Loucy (cell line): ENCODE measurements around the gene ABCB10.

Source experiments
- H2AFZ ChIP-seq: fragments of 200-600 bp; sonication (generic); 2 replicates; pipeline ENCODE4 v1.6.0; 2016; ENCODE audit warnings: antibody characterized with exemption, mild to moderate bottlenecking, low read length, moderate library complexity
- H3F3A ChIP-seq: fragments of 200-600 bp; 2 replicates; pipeline ENCODE4 v1.6.0; 2016; ENCODE audit warnings: antibody characterized with exemption, low read depth, mild to moderate bottlenecking
- H3K27me3 ChIP-seq: fragments of 200-600 bp; sonication (generic); 2 replicates; pipeline ENCODE4 v1.6.1; 2014; ENCODE audit warnings: low read length, mild to moderate bottlenecking; ENCODE audit not compliant: insufficient read depth, poor library complexity, severe bottlenecking
- H3K36me3 ChIP-seq: fragments of 200-600 bp; sonication (generic); 2 replicates; pipeline ENCODE4 v1.6.1; 2016; ENCODE audit warnings: low read length; ENCODE audit not compliant: insufficient read depth
- H3K4me1 ChIP-seq: fragments of 200-600 bp; sonication (generic); 2 replicates; pipeline ENCODE4 v1.5.1; 2014; ENCODE audit warnings: low read length, mild to moderate bottlenecking; ENCODE audit not compliant: insufficient read depth, poor library complexity, severe bottlenecking
- H3K4me2 ChIP-seq: fragments of 200-600 bp; sonication (generic); 2 replicates; pipeline ENCODE4 v1.6.0; 2014; ENCODE audit warnings: antibody characterized with exemption, low read length, low read depth, mild to moderate bottlenecking; ENCODE audit not compliant: poor library complexity, severe bottlenecking
- H3K4me3 ChIP-seq: fragments of 200-600 bp; sonication (generic); 2 replicates; pipeline ENCODE4 v1.5.1; 2014; ENCODE audit warnings: low read length, mild to moderate bottlenecking, mixed read lengths; ENCODE audit not compliant: poor library complexity, severe bottlenecking
- H3K79me2 ChIP-seq: fragments of 200-600 bp; sonication (generic); 2 replicates; pipeline ENCODE4 v1.6.1; 2014; ENCODE audit warnings: low read length; ENCODE audit not compliant: insufficient read depth
- H3K9ac ChIP-seq: fragments of 200-600 bp; sonication (generic); 2 replicates; pipeline ENCODE4 v1.6.0; 2014; ENCODE audit warnings: mild to moderate bottlenecking, low read depth, low read length, moderate library complexity; ENCODE audit not compliant: poor library complexity, severe bottlenecking
- H3K9me2 ChIP-seq: fragments of 200-600 bp; sonication (generic); replicated peaks from 2 replicates; pipeline ENCODE4 v1.6.1; 2016; ENCODE audit warnings: low read depth, low read length, mixed read lengths
- H3K9me3 ChIP-seq: fragments of 200-600 bp; sonication (generic); 2 replicates; pipeline ENCODE4 v1.6.1; 2014; ENCODE audit warnings: mild to moderate bottlenecking, antibody characterized with exemption, low read length, low read depth; ENCODE audit not compliant: insufficient read depth
- H4K20me1 ChIP-seq: fragments of 200-600 bp; sonication (generic); 2 replicates; pipeline ENCODE4 v1.6.0; 2014; ENCODE audit warnings: antibody characterized with exemption, low read length, mild to moderate bottlenecking; ENCODE audit not compliant: insufficient read depth, poor library complexity, severe bottlenecking
- CTCF ChIP-seq: fragments of 200-600 bp; sonication (generic); conservative IDR thresholded peaks from 2 replicates; pipeline ENCODE4 v1.5.1; 2014; ENCODE audit warnings: mild to moderate bottlenecking, antibody characterized with exemption, low read length
- EZH2phosphoT487 ChIP-seq: fragments of 200-600 bp; IDR thresholded peaks from 2 replicates; pipeline ENCODE4 v1.6.1; 2018; ENCODE audit warnings: antibody characterized with exemption, mild to moderate bottlenecking, moderate library complexity, borderline replicate concordance

Gene ABCB10

GRCh38 chr1:229474509-229474908, 84.0 kb downstream of the ABCB10 start:
- H3K9me2 ChIP-seq: no peaks in the 10 kb centered on the region
- H3K36me3 ChIP-seq: peaks cover 70% of the 10 kb centered on the region; the same call in 1 of the 2 replicates
- H3K4me2 ChIP-seq: no peak overlapping the region

GRCh38 chr1:229471175-229471574, 87.3 kb downstream of the ABCB10 start:
- no peaks in the 10 kb centered on the region for H3K79me2 ChIP-seq
- H2AFZ ChIP-seq: no peak overlapping the region
- no peaks in the 10 kb centered on the region for H3K27me3 ChIP-seq
- no peaks in the 10 kb centered on the region for H4K20me1 ChIP-seq
- no peaks in the 10 kb centered on the region for H3K9me3 ChIP-seq
- H3F3A ChIP-seq: no peaks in the 10 kb centered on the region
- peaks cover 76% of the 10 kb centered on the region; the same call in 1 of the 2 replicates for H3K36me3 ChIP-seq
- H3K4me2 ChIP-seq: no peak overlapping the region
- H3K9ac ChIP-seq: no peak overlapping the region
- H3K9me2 ChIP-seq: no peaks in the 10 kb centered on the region
- TF ChIP-seq CTCF (no peak), EZH2phosphoT487 (no peak)
- no peak overlapping the region for H3K4me3 ChIP-seq
- H3K4me1 ChIP-seq: no peaks in the 10 kb centered on the region

More at GRCh38 chr1:229474509-229474908, 84.0 kb downstream of the ABCB10 start:
- no peaks in the 10 kb centered on the region for H4K20me1 ChIP-seq
- no peaks in the 10 kb centered on the region for H3K4me1 ChIP-seq
- H3K9ac ChIP-seq: no peak overlapping the region
- H3K4me3 ChIP-seq: no peak overlapping the region
- H2AFZ ChIP-seq: no peak overlapping the region
- H3K79me2 ChIP-seq: no peaks in the 10 kb centered on the region
- H3K27me3 ChIP-seq: no peaks in the 10 kb centered on the region
- no peak for TF ChIP-seq EZH2phosphoT487
- TF ChIP-seq CTCF: no peak
- H3F3A ChIP-seq: no peaks in the 10 kb centered on the region
- no peaks in the 10 kb centered on the region for H3K9me3 ChIP-seq

- Histone ChIP-seq H3K79me2 (no peaks in the 10 kb centered on the region), H3K4me1 (no peaks in the 10 kb centered on the region), H3K9me3 (no peaks in the 10 kb centered on the region), H3K27me3 (no peaks in the 10 kb centered on the region), H3K36me3 (peaks cover 77% of the 10 kb centered on the region), H3K4me3 (no peak overlapping the region), H3K4me2 (no peak overlapping the region), H3K9me2 (no peaks in the 10 kb centered on the region), H3F3A (no peaks in the 10 kb centered on the region), H2AFZ (no peak overlapping the region), H3K9ac (no peak overlapping the region), H4K20me1 (no peaks in the 10 kb centered on the region)
- TF ChIP-seq EZH2phosphoT487 (no peak), CTCF (no peak)
These were observed 88.0 kb downstream of the ABCB10 start for GRCh38 chr1:229470406-229471043.
